Measurements from ENCODE around the gene WDR13. TPM values are rescaled to one million over a fixed set of nuclear protein-coding genes. Genes with fewer than 3 reads are reported as not detected.

The WDR13 gene
- total and polyA plus RNA-seq, 4 donors: 50.7 to 182 (median 166) TPM

DNA sequence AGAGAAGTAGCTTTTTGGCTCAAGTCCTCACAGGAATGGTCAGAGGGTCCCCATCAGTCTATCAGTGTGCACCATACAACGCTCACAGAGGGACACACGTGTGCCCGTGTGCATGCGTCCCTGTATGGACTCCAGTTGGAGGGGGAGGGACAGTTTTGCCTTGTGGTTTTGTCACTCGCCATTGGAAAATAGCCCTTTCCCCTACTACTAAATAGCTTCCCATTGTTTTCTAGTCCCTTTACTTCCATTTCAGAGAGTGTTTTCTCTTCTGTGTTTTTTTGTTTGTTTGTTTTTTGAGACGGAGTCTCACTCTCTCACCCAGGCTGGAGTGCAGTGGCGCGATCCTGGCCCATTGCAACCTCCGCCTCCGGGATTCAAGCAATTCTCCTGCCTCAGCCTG is 34.9 kb downstream of the WDR13 start:
- no peaks in the 10 kb centered on the region for H3K36me3 ChIP-seq (ENCODE audit: control insufficient read depth in 4 of 4, insufficient read depth in 4 of 4, low read length in 4 of 4)
- no peak overlapping the region for H3K9ac ChIP-seq (ENCODE audit: insufficient read depth in 1 of 2, low read length in 2 of 2)
- 78 to 83% methylated on average over 10 of the region's 10 CpGs for WGBS, 2 donors
- DNase-seq (no peak), ATAC-seq (ENCODE audit: insufficient read depth, low FRiP score) (no peak)
- peaks cover 0 to 4% (median 0%) of the 10 kb centered on the region in 5 donors for H3K4me1 ChIP-seq (ENCODE audit: control insufficient read depth in 5 of 5, insufficient read depth in 5 of 5, low read length in 5 of 5)
- TF ChIP-seq CTCF (IDR thresholded peaks at IDR 0.05; ENCODE audit: control extremely low read depth, extremely low read depth): no peak
- H3K27ac ChIP-seq (ENCODE audit: low read depth in 1 of 2, low read length in 1 of 2): no peak overlapping the region
- H3K4me3 ChIP-seq: no peak overlapping the region
- H3K9me3 ChIP-seq (ENCODE audit: control insufficient read depth in 4 of 4, insufficient read depth in 3 of 4, low read length in 3 of 4): peaks cover 0 to 3% (median 0%) of the 10 kb centered on the region in 4 donors
- no peaks in the 10 kb centered on the region for H3K27me3 ChIP-seq (ENCODE audit: control insufficient read depth in 3 of 3, insufficient read depth in 3 of 3, low read length in 2 of 3)

DNA sequence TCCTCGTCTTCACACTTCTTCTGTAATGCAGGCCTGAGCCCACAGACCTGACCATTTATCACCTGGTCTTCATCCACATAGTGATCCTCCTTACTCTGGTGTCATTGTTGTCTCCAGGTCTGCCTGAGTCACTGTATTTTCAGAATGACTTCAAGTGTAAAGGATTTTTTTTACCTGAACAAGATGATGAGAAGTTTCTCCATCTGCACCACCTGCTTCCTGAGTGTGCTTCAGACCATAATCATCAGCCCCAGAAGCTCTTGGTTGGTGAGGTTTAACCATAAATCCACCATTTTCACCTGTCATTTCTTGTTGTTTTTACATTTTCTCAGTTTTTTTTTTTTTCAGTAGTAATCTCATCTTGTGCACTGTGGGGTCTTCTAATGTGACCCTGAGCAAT is 39.0 kb downstream of the WDR13 start:
- no peak for TF ChIP-seq CTCF (IDR thresholded peaks at IDR 0.05; ENCODE audit: control extremely low read depth, extremely low read depth)
- no peak overlapping the region for H3K4me3 ChIP-seq
- peaks cover 0 to 4% (median 0%) of the 10 kb centered on the region in 5 donors for H3K4me1 ChIP-seq (ENCODE audit: control insufficient read depth in 5 of 5, insufficient read depth in 5 of 5, low read length in 5 of 5)
- ATAC-seq (ENCODE audit: insufficient read depth, low FRiP score) (no peak), DNase-seq (no peak)
- peaks cover 0 to under 1% (median 0%) of the 10 kb centered on the region in 4 donors for H3K9me3 ChIP-seq (ENCODE audit: control insufficient read depth in 4 of 4, insufficient read depth in 3 of 4, low read length in 3 of 4)
- no peak overlapping the region for H3K27ac ChIP-seq (ENCODE audit: low read depth in 1 of 2, low read length in 1 of 2)
- no peak overlapping the region for H3K9ac ChIP-seq (ENCODE audit: insufficient read depth in 1 of 2, low read length in 2 of 2)
- no peaks in the 10 kb centered on the region for H3K27me3 ChIP-seq (ENCODE audit: control insufficient read depth in 3 of 3, insufficient read depth in 3 of 3, low read length in 2 of 3)
- no peaks in the 10 kb centered on the region for H3K36me3 ChIP-seq (ENCODE audit: control insufficient read depth in 4 of 4, insufficient read depth in 4 of 4, low read length in 4 of 4)
- WGBS, 2 donors: 61 to 65% methylated on average over 1 of the region's 1 CpG

- 32 to 56% methylated on average over 2 of the region's 2 CpGs for WGBS, 2 donors
- DNase-seq: no peak
- no peak for ATAC-seq (ENCODE audit: insufficient read depth, low FRiP score)
- peaks cover 0 to 1% (median 0%) of the 10 kb centered on the region in 5 donors for H3K4me1 ChIP-seq (ENCODE audit: control insufficient read depth in 5 of 5, insufficient read depth in 5 of 5, low read length in 5 of 5)
- no peaks in the 10 kb centered on the region for H3K36me3 ChIP-seq (ENCODE audit: control insufficient read depth in 4 of 4, insufficient read depth in 4 of 4, low read length in 4 of 4)
- TF ChIP-seq CTCF (IDR thresholded peaks at IDR 0.05; ENCODE audit: control extremely low read depth, extremely low read depth): no peak
- H3K9ac ChIP-seq (ENCODE audit: insufficient read depth in 1 of 2, low read length in 2 of 2): no peak overlapping the region
- no peaks in the 10 kb centered on the region for H3K9me3 ChIP-seq (ENCODE audit: control insufficient read depth in 4 of 4, insufficient read depth in 3 of 4, low read length in 3 of 4)
- no peak overlapping the region for H3K4me3 ChIP-seq
- no peak overlapping the region for H3K27ac ChIP-seq (ENCODE audit: low read depth in 1 of 2, low read length in 1 of 2)
- H3K27me3 ChIP-seq (ENCODE audit: control insufficient read depth in 3 of 3, insufficient read depth in 3 of 3, low read length in 2 of 3): no peaks in the 10 kb centered on the region
Observed at GRCh38 chrX:48636776-48637175, 39.5 kb downstream of the WDR13 start.

DNA sequence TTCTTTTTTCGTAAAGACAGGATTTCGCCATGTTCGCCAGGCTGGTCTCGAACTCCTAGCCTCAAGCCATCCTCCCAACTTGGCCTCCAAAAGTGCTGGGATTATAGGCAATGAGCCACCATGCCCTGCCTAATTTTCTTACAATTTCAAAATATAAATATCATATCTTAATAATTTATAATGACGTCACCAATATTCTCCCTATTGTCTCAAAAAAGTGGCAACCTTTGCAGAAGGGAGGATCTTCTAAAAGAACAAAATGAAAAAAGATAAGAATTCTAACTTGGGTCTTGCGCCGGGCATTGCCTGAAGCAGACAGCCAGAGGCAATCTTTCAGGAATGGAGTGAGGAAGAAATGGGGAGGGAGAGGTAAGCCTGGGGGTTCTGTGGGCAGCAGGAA is 48.4 kb downstream of the WDR13 start:
- no peak for TF ChIP-seq CTCF (IDR thresholded peaks at IDR 0.05; ENCODE audit: control extremely low read depth, extremely low read depth)
- Histone ChIP-seq H3K9me3 (ENCODE audit: control insufficient read depth in 4 of 4, insufficient read depth in 3 of 4, low read length in 3 of 4) (no peaks in the 10 kb centered on the region), H3K36me3 (ENCODE audit: control insufficient read depth in 4 of 4, insufficient read depth in 4 of 4, low read length in 4 of 4) (no peaks in the 10 kb centered on the region), H3K27me3 (ENCODE audit: control insufficient read depth in 3 of 3, insufficient read depth in 3 of 3, low read length in 2 of 3) (no peaks in the 10 kb centered on the region), H3K9ac (ENCODE audit: insufficient read depth in 1 of 2, low read length in 2 of 2) (no peak overlapping the region), H3K27ac (ENCODE audit: low read depth in 1 of 2, low read length in 1 of 2) (no peak overlapping the region), H3K4me3 (no peak overlapping the region), H3K4me1 (ENCODE audit: control insufficient read depth in 5 of 5, insufficient read depth in 5 of 5, low read length in 5 of 5) (no peaks in the 10 kb centered on the region)
- WGBS, 2 donors: 87 to 97% methylated on average over 7 of the region's 7 CpGs
- no peak for ATAC-seq (ENCODE audit: insufficient read depth, low FRiP score)
- DNase-seq: no peak
